ENCODE results near the gene GGTLC1. TPM values are rescaled to one million over a fixed set of nuclear protein-coding genes. Genes with fewer than 3 reads are reported as not detected.

The GGTLC1 gene
- polyA plus RNA-seq, 4 donors, result 0.19 TPM; not detected in 3

DNA sequence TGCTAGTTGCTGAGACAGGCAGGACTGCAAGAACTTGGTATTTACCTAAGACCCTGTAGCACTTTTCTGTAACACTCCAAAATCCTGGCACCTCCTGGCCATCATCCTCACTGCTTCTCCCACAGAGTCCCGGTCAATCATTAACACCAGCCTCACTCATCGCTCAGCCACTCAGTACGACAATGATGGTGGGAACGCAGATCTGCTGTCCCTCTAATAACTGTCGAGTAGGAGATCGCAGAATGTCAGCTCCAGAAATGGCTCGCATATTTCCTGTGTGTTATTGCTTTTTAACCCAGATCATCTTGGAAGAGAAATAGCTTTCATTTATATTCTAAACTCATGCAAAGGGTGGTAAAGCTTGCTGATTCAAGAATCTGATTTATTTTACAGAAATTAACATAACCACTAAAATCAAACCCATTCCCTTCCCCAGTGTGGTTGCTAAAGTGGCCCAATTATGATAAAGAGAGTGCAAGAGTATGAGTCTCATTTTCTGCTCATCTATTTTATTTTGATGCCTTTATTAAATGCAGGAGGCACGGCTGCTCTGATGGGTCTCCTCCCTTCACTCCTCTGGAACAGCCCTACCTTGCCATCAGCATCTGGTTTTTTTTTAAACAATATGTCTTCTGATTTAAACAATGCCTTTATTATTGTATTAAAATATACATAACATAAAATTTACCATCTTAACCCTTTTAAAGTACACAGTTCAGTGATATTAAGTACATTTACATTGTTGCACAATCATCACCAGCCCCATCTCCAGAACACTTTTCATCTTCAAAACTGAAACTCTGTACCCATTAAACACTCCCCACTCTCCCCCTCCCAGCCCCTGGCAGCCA, 28.3 kb upstream of the GGTLC1 start:
- Histone ChIP-seq H3K27ac (ENCODE audit: low read depth in 1 of 3, low read length in 2 of 3) (no peak overlapping the region), H3K4me1 (ENCODE audit: control insufficient read depth in 3 of 3, insufficient read depth in 2 of 3, low read depth in 1 of 3, low read length in 2 of 3) (no peaks in the 10 kb centered on the region), H3K27me3 (ENCODE audit: control insufficient read depth in 3 of 3, insufficient read depth in 3 of 3, low read length in 3 of 3) (peaks cover 0 to 5% (median 0%) of the 10 kb centered on the region in 3 donors), H3K4me3 (ENCODE audit: low read depth in 1 of 3, low read length in 3 of 3) (no peak overlapping the region), H3K9me3 (ENCODE audit: control insufficient read depth in 2 of 2, insufficient read depth in 1 of 2, low read depth in 1 of 2, low read length in 1 of 2) (no peaks in the 10 kb centered on the region), H3K36me3 (ENCODE audit: control insufficient read depth in 3 of 3, insufficient read depth in 2 of 3, low read depth in 1 of 3, low read length in 3 of 3) (no peaks in the 10 kb centered on the region)
- FAIRE-seq, result no peak
- no peak for DNase-seq
- WGBS, 3 donors, result 53 to 62% (median 60%) methylated on average over 8 of the region's 8 CpGs

DNA sequence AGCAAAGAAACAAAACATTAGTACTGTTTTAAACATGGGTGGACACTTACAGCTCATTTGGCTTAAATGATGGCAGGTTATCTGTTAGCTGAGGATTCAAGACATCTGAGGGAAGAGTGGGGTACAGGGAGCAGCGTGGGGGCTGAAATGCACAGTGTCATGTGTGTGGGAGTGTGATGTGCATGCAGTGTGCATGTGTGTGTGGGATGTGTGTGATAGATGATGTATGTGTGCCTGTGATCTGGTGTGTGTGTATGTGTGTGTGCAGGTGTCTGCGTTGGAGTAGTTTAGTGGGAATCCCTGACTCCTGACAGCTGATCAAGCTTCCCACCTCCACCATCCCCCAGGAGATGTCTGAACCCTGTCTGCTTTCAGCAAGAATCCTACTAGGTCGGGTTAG, 25.4 kb upstream of the GGTLC1 start:
- Histone ChIP-seq H3K4me1 (ENCODE audit: control insufficient read depth in 3 of 3, insufficient read depth in 2 of 3, low read depth in 1 of 3, low read length in 2 of 3) (no peaks in the 10 kb centered on the region), H3K27me3 (ENCODE audit: control insufficient read depth in 3 of 3, insufficient read depth in 3 of 3, low read length in 3 of 3) (peaks cover 0 to 5% (median 0%) of the 10 kb centered on the region in 3 donors), H3K36me3 (ENCODE audit: control insufficient read depth in 3 of 3, insufficient read depth in 2 of 3, low read depth in 1 of 3, low read length in 3 of 3) (no peaks in the 10 kb centered on the region), H3K4me3 (ENCODE audit: low read depth in 1 of 3, low read length in 3 of 3) (no peak overlapping the region), H3K9me3 (ENCODE audit: control insufficient read depth in 2 of 2, insufficient read depth in 1 of 2, low read depth in 1 of 2, low read length in 1 of 2) (no peaks in the 10 kb centered on the region), H3K27ac (ENCODE audit: low read depth in 1 of 3, low read length in 2 of 3) (no peak overlapping the region)
- 51 to 78% (median 63%) methylated on average over 3 of the region's 3 CpGs for WGBS, 3 donors
- FAIRE-seq, result no peak
- no peak for DNase-seq

DNA sequence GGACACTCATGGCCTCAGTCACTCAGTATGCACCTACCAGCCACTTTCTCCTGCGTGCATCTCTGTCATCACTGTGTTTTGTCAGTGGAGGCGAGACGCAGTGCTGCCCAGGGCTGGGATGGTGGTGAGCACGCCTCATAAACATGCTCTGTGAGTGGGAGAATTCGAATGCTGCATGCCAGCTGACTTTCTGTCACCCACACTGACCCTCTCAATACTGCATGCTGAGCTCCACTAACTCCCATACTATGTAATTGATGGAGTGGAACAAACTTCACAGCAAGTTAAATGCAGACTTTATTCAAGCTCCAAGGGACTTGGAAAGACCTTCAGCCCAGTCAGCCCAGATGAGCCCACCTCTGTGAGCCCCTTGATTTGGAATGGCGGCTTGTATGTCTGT, 22.7 kb upstream of the GGTLC1 start:
- Histone ChIP-seq H3K27me3 (ENCODE audit: control insufficient read depth in 3 of 3, insufficient read depth in 3 of 3, low read length in 3 of 3) (no peaks in the 10 kb centered on the region), H3K4me3 (ENCODE audit: low read depth in 1 of 3, low read length in 3 of 3) (no peak overlapping the region), H3K4me1 (ENCODE audit: control insufficient read depth in 3 of 3, insufficient read depth in 2 of 3, low read depth in 1 of 3, low read length in 2 of 3) (no peaks in the 10 kb centered on the region), H3K27ac (ENCODE audit: low read depth in 1 of 3, low read length in 2 of 3) (no peak overlapping the region), H3K36me3 (ENCODE audit: control insufficient read depth in 3 of 3, insufficient read depth in 2 of 3, low read depth in 1 of 3, low read length in 3 of 3) (no peaks in the 10 kb centered on the region), H3K9me3 (ENCODE audit: control insufficient read depth in 2 of 2, insufficient read depth in 1 of 2, low read depth in 1 of 2, low read length in 1 of 2) (no peaks in the 10 kb centered on the region)
- DNase-seq, result no peak
- no peak for FAIRE-seq
- 63 to 84% (median 76%) methylated on average over 6 of the region's 6 CpGs for WGBS, 3 donors

DNA sequence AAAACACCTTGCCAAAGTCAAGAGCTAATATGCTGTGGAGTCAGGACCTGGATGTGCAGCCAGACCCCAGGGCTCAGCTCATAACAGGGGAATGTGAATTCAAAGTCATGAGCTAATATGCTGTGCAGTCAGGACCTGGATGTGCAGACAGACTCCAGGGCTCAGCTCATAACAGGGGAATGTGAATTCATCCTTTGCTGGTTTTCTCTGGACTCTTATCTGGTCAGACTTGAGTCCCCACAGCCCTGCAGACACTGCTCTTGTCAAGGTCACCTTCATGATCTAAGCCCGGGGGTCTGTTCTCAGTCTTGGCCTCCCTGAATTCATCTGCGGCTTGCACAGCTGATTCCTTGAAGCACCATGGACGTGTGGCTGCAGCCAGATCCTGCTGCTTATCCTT, 19.2 kb upstream of the GGTLC1 start:
- H3K4me1 ChIP-seq (ENCODE audit: control insufficient read depth in 3 of 3, insufficient read depth in 2 of 3, low read depth in 1 of 3, low read length in 2 of 3), result no peaks in the 10 kb centered on the region
- no peaks in the 10 kb centered on the region for H3K36me3 ChIP-seq (ENCODE audit: control insufficient read depth in 3 of 3, insufficient read depth in 2 of 3, low read depth in 1 of 3, low read length in 3 of 3)
- WGBS, 3 donors, result 71 to 80% (median 71%) methylated on average over 3 of the region's 3 CpGs
- DNase-seq, result no peak
- no peaks in the 10 kb centered on the region for H3K9me3 ChIP-seq (ENCODE audit: control insufficient read depth in 2 of 2, insufficient read depth in 1 of 2, low read depth in 1 of 2, low read length in 1 of 2)
- no peak overlapping the region for H3K27ac ChIP-seq (ENCODE audit: low read depth in 1 of 3, low read length in 2 of 3)
- FAIRE-seq, result no peak
- no peak overlapping the region for H3K4me3 ChIP-seq (ENCODE audit: low read depth in 1 of 3, low read length in 3 of 3)
- H3K27me3 ChIP-seq (ENCODE audit: control insufficient read depth in 3 of 3, insufficient read depth in 3 of 3, low read length in 3 of 3), result no peaks in the 10 kb centered on the region

DNA sequence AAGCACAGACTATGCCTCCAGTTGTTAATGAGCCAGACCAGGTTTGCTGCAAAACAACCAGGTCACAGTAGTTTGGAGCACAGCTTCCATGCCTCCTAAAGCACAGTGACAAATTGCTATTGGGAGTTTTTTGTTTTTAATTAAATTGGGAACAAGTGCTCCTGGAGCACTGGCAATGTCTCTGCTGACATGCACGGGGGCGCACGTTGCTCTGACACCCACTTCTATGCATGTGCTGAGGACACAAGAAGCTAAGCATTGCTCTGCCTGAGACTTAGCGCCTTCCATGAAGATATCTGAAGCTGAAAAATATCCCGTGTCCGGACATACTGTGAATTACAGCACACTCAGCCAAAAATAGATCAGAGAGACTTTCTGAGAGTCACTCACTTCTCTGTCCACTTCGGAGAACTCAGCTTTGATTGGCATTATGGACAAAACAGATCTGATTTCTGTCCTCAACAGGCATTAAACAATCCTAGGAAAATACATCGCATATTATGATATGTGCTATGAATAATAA, 18.6 kb upstream of the GGTLC1 start:
- H3K4me3 ChIP-seq (ENCODE audit: low read depth in 1 of 3, low read length in 3 of 3), result no peak overlapping the region
- H3K27ac ChIP-seq (ENCODE audit: low read depth in 1 of 3, low read length in 2 of 3), result no peak overlapping the region
- DNase-seq (no peak), FAIRE-seq (no peak)
- WGBS, 3 donors, result 78 to 84% (median 83%) methylated on average over 8 of the region's 8 CpGs
- H3K27me3 ChIP-seq (ENCODE audit: control insufficient read depth in 3 of 3, insufficient read depth in 3 of 3, low read length in 3 of 3), result no peaks in the 10 kb centered on the region
- H3K4me1 ChIP-seq (ENCODE audit: control insufficient read depth in 3 of 3, insufficient read depth in 2 of 3, low read depth in 1 of 3, low read length in 2 of 3), result no peaks in the 10 kb centered on the region
- no peaks in the 10 kb centered on the region for H3K36me3 ChIP-seq (ENCODE audit: control insufficient read depth in 3 of 3, insufficient read depth in 2 of 3, low read depth in 1 of 3, low read length in 3 of 3)
- H3K9me3 ChIP-seq (ENCODE audit: control insufficient read depth in 2 of 2, insufficient read depth in 1 of 2, low read depth in 1 of 2, low read length in 1 of 2), result no peaks in the 10 kb centered on the region

DNA sequence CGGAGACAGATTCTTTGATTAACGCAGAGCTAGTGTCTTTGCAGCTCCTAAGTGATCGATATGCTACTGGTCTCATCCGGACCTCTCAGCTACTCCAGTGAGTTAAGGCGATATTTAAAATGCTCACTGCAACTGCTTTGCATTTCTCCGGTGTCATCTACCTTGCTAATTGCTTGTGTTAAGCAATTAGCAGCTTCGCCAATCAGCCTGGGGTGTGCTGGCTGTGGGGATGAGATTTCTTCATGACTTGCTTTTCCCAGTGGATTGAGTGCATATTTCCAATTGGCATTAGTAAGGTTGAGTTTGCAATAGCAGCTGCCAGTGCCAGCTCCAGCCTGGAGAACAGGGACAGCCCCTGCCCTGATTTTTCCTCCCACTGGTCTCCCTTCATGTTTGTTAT, 18.0 kb upstream of the GGTLC1 start:
- Histone ChIP-seq H3K4me1 (ENCODE audit: control insufficient read depth in 3 of 3, insufficient read depth in 2 of 3, low read depth in 1 of 3, low read length in 2 of 3) (no peaks in the 10 kb centered on the region), H3K36me3 (ENCODE audit: control insufficient read depth in 3 of 3, insufficient read depth in 2 of 3, low read depth in 1 of 3, low read length in 3 of 3) (no peaks in the 10 kb centered on the region), H3K4me3 (ENCODE audit: low read depth in 1 of 3, low read length in 3 of 3) (no peak overlapping the region), H3K27me3 (ENCODE audit: control insufficient read depth in 3 of 3, insufficient read depth in 3 of 3, low read length in 3 of 3) (no peaks in the 10 kb centered on the region), H3K9me3 (ENCODE audit: control insufficient read depth in 2 of 2, insufficient read depth in 1 of 2, low read depth in 1 of 2, low read length in 1 of 2) (no peaks in the 10 kb centered on the region), H3K27ac (ENCODE audit: low read depth in 1 of 3, low read length in 2 of 3) (no peak overlapping the region)
- 76 to 86% (median 84%) methylated on average over 7 of the region's 7 CpGs for WGBS, 3 donors
- no peak for FAIRE-seq
- DNase-seq, result no peak

DNA sequence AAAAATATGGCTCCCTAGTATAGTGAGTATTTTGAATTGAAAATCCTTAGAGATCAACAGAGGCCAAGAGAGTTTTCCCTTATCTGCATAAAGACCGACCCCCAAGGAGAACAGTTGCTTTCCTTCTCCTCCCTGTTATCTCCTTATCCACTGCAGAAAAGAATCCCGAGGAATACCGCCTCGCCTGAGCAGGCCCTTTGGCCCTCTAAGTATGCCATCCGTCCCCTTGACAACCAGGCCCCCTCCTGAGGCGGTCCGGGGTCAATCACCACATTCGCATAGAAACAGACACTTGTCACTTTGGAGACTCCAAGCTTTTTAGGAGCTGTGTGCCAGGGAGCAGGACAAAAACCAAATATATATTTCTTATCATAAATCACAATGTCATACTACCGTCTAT, 15.9 kb upstream of the GGTLC1 start:
- Histone ChIP-seq H3K27me3 (ENCODE audit: control insufficient read depth in 3 of 3, insufficient read depth in 3 of 3, low read length in 3 of 3) (no peaks in the 10 kb centered on the region), H3K9me3 (ENCODE audit: control insufficient read depth in 2 of 2, insufficient read depth in 1 of 2, low read depth in 1 of 2, low read length in 1 of 2) (no peaks in the 10 kb centered on the region), H3K36me3 (ENCODE audit: control insufficient read depth in 3 of 3, insufficient read depth in 2 of 3, low read depth in 1 of 3, low read length in 3 of 3) (no peaks in the 10 kb centered on the region), H3K4me1 (ENCODE audit: control insufficient read depth in 3 of 3, insufficient read depth in 2 of 3, low read depth in 1 of 3, low read length in 2 of 3) (no peaks in the 10 kb centered on the region), H3K4me3 (ENCODE audit: low read depth in 1 of 3, low read length in 3 of 3) (no peak overlapping the region), H3K27ac (ENCODE audit: low read depth in 1 of 3, low read length in 2 of 3) (no peak overlapping the region)
- DNase-seq (no peak), FAIRE-seq (no peak)
- whole genome bisulfite sequencing, 3 donors, result 30 to 57% (median 49%) methylated on average over 9 of the region's 9 CpGs

DNA sequence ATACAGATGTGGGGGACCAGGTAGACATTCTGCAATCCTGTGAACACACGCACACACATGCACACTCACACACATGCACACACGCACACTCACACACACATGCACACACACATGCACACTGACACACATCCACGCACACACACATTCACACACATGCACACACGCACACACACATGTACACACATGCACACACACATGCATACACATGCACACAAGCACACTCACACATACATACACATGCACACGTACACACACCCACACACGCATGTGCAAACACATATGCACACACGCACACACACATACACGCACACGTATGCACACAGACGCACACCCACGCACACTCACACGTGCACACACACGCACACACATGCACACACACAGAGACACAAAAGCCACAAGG, 14.3 kb upstream of the GGTLC1 start:
- Histone ChIP-seq H3K9me3 (ENCODE audit: control insufficient read depth in 2 of 2, insufficient read depth in 1 of 2, low read depth in 1 of 2, low read length in 1 of 2) (no peaks in the 10 kb centered on the region), H3K36me3 (ENCODE audit: control insufficient read depth in 3 of 3, insufficient read depth in 2 of 3, low read depth in 1 of 3, low read length in 3 of 3) (no peaks in the 10 kb centered on the region), H3K27ac (ENCODE audit: low read depth in 1 of 3, low read length in 2 of 3) (no peak overlapping the region), H3K4me3 (ENCODE audit: low read depth in 1 of 3, low read length in 3 of 3) (no peak overlapping the region), H3K27me3 (ENCODE audit: control insufficient read depth in 3 of 3, insufficient read depth in 3 of 3, low read length in 3 of 3) (peaks cover 0 to 2% (median 0%) of the 10 kb centered on the region in 3 donors), H3K4me1 (ENCODE audit: control insufficient read depth in 3 of 3, insufficient read depth in 2 of 3, low read depth in 1 of 3, low read length in 2 of 3) (no peaks in the 10 kb centered on the region)
- DNase-seq (no peak), FAIRE-seq (no peak)
- WGBS, 3 donors, result 94 to 96% (median 94%) methylated on average over 13 of the region's 13 CpGs

All from small intestine (tissue), 7 donors.